Upper lobe of right lung (tissue), 1 donor: ENCODE results near the gene RXFP1. TPM values are rescaled to one million over a fixed set of nuclear protein-coding genes. Genes with fewer than 3 reads are reported as not detected.
A peak's percentile ranks its signal among the peaks of the same experiment; 100 is the strongest.

Source experiments
- ATAC-seq: fragments of 200-7000 bp; cut with Tn5 transposase; one replicate; pipeline ENCODE4 v1.9.1; 2020; ENCODE audit warnings: mild to moderate bottlenecking, moderate library complexity
- DNase-seq: peaks from one replicate; pipeline ENCODE4 v3.0.0-alpha.2; 2020
- H3K27ac ChIP-seq: fragments of 200-600 bp; one replicate; pipeline ENCODE4 v1.8.0; 2022
- H3K27me3 ChIP-seq: fragments of 200-600 bp; one replicate; pipeline ENCODE4 v1.8.0; 2022; ENCODE audit warnings: mild to moderate bottlenecking
- H3K36me3 ChIP-seq: fragments of 200-600 bp; one replicate; pipeline ENCODE4 v1.8.0; 2022
- H3K4me1 ChIP-seq: fragments of 200-600 bp; one replicate; pipeline ENCODE4 v1.8.0; 2022
- H3K4me3 ChIP-seq: fragments of 200-600 bp; one replicate; pipeline ENCODE4 v1.8.0; 2022; ENCODE audit warnings: mild to moderate bottlenecking
- H3K9me3 ChIP-seq: fragments of 200-600 bp; one replicate; pipeline ENCODE4 v1.8.0; 2022
- CTCF ChIP-seq: fragments of 200-600 bp; IDR thresholded peaks from one replicate; pipeline ENCODE4 v1.8.0; 2022; ENCODE audit warnings: antibody characterized with exemption
- intact Hi-C: fragments of 100-400 bp; cut with DNase I; formaldehyde crosslinking; loops from one replicate; pipeline ENCODE4 v1.11.0; 2022
- total RNA-seq: library from RNA; stranded (reverse); fragmentation: NEBNext Ultra II Directional; extraction: Animal tissue kit (Norgen Biotek cat#: 25700); gene quantifications from one replicate; pipeline ENCODE4 v1.2.1, GENCODE V29; 2021
- donor health status: DM: no; HTN: yes; CAD: no; lungs with severe emphysema.

Gene RXFP1
- total RNA-seq, 1 donor from 2014 or later = 7.9 TPM

- TF ChIP-seq CTCF = peak; percentile 68
- DNase-seq (peak; percentile 66), ATAC-seq (peak; percentile 75)
- Histone ChIP-seq H3K9me3 (no peaks in the 10 kb centered on the region), H3K27ac (no peak overlapping the region), H3K27me3 (no peaks in the 10 kb centered on the region), H3K4me3 (no peak overlapping the region), H3K4me1 (no peaks in the 10 kb centered on the region), H3K36me3 (no peaks in the 10 kb centered on the region)
- intact Hi-C loops = no loop called here
Observed at GRCh38 chr4:158496030-158496741, 25.5 kb upstream of the RXFP1 start.

DNA sequence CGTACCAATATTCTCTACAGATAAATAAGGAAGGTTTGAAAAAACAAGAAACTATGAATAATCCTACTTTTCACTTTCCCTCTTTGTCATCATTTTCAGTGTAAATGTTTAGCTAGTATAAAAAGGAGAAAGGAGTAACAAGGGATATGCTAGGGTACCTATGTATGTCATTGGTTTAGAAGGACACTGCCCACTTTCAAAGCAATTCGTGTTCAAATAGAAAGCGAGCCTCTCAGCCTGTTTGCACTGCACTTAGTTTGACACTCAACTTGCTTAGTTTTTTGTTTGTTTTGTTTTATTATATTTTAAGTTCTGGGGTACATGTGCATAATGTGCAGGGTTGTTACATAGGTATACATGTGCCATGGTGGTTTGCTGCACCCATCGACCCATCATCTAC lies 21.6 kb upstream of the RXFP1 start:
- no peaks in the 10 kb centered on the region for H3K4me1 ChIP-seq
- no peak for TF ChIP-seq CTCF
- DNase-seq = no peak
- no peaks in the 10 kb centered on the region for H3K27me3 ChIP-seq
- no peaks in the 10 kb centered on the region for H3K36me3 ChIP-seq
- no peaks in the 10 kb centered on the region for H3K9me3 ChIP-seq
- no peak overlapping the region for H3K4me3 ChIP-seq
- H3K27ac ChIP-seq = no peak overlapping the region
- ATAC-seq = peak; percentile 67
- intact Hi-C loops = no loop called here

DNA sequence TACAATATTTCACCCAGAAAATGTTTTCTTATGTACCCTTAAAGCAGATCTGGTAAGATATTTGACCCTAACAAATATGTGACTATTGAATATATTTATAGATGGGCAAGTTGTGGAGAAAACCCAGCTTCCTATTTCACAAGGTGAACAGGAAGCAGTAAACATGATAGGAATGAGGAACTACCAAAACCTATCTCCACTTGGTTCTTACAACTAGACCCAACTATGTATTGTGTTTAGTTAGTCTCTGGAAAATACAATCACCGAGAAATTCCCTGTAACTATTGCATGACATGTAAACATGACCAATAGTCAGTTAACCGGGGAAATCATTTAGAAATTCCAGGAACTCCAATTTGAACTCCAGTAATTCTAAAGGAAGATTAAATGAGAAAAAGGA lies 8.4 kb upstream of the RXFP1 start:
- Histone ChIP-seq H3K27me3 (no peaks in the 10 kb centered on the region), H3K4me3 (no peak overlapping the region), H3K27ac (no peak overlapping the region), H3K36me3 (no peaks in the 10 kb centered on the region), H3K9me3 (no peaks in the 10 kb centered on the region), H3K4me1 (no peaks in the 10 kb centered on the region)
- ATAC-seq (no peak), DNase-seq (no peak)
- intact Hi-C loops = no loop called here
- TF ChIP-seq CTCF = no peak

GRCh38 chr4:158519226-158519625 lies 2.5 kb upstream of the RXFP1 start:
- DNase-seq (no peak), ATAC-seq (no peak)
- Histone ChIP-seq H3K9me3 (no peaks in the 10 kb centered on the region), H3K4me1 (no peaks in the 10 kb centered on the region), H3K36me3 (no peaks in the 10 kb centered on the region), H3K27me3 (no peaks in the 10 kb centered on the region), H3K4me3 (no peak overlapping the region), H3K27ac (no peak overlapping the region)
- no peak for TF ChIP-seq CTCF
- intact Hi-C loops = no loop called here

DNA sequence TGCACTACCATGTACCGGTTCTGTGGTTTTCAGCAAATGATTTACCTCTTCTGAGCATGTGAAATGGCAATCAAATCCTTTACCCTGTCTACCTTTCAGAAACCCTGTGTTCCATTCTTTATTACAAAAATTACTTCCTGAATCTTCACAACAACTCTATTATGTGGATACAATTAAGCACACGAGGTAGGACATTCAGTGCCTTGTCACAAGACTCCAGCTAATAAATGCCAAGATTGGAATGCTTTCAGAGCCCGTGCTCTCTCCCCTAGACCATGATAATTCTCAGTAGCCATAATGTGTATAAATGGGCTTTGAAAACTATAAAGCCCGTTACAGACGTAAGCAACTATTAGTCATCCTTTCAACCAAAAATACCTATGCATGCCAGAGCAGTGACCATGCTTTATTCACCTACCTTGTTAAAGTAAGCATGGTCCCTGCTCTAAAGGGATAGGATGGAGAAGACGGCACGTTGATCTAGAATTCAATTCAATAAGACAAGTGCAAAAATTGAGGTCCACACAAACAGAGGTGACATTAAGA lies 2.4 kb downstream of the RXFP1 start:
- H3K4me3 ChIP-seq = peak overlapping the region; percentile 2
- peak overlapping the region; percentile 63 for H3K27ac ChIP-seq
- no peaks in the 10 kb centered on the region for H3K4me1 ChIP-seq
- no peak for TF ChIP-seq CTCF
- DNase-seq = no peak
- no peak for ATAC-seq
- no peaks in the 10 kb centered on the region for H3K27me3 ChIP-seq
- intact Hi-C loops = no loop called here
- no peaks in the 10 kb centered on the region for H3K9me3 ChIP-seq
- no peaks in the 10 kb centered on the region for H3K36me3 ChIP-seq
